Osteoblast (primary cell): ENCODE results near the gene AP4M1. TPM values are rescaled to one million over a fixed set of nuclear protein-coding genes. Genes with fewer than 3 reads are reported as not detected.

Source experiments
- DNase-seq: peaks from one replicate; pipeline ENCODE4 v3.0.0; 2011; ENCODE audit warnings: low spot score, mixed read lengths; ENCODE audit not compliant: insufficient read length; ENCODE audit errors: missing footprints
- H2AFZ ChIP-seq: 2 replicates; pipeline ENCODE4 v1.6.0; 2011; ENCODE audit warnings: mild to moderate bottlenecking, low read length
- H3K27ac ChIP-seq: 2 replicates; pipeline ENCODE4 v1.5.1; 2011; ENCODE audit warnings: mild to moderate bottlenecking, low read depth, low read length, moderate library complexity
- H3K27me3 ChIP-seq: 2 replicates; pipeline ENCODE4 v1.6.0; 2012; ENCODE audit warnings: mild to moderate bottlenecking, control low read depth, inconsistent platforms, low read length, moderate library complexity; ENCODE audit not compliant: insufficient read depth
- H3K36me3 ChIP-seq: 2 replicates; pipeline ENCODE4 v1.5.1; 2011; ENCODE audit warnings: mild to moderate bottlenecking, low read length, control low read depth, moderate library complexity; ENCODE audit not compliant: insufficient read depth
- H3K4me1 ChIP-seq: 2 replicates; pipeline ENCODE4 v1.5.1; 2011; ENCODE audit warnings: mild to moderate bottlenecking, low read length, control low read depth, moderate library complexity; ENCODE audit not compliant: insufficient read depth
- H3K4me2 ChIP-seq: 2 replicates; pipeline ENCODE4 v1.6.0; 2011; ENCODE audit warnings: mild to moderate bottlenecking, low read length; ENCODE audit not compliant: insufficient read depth
- H3K4me3 ChIP-seq: fragments of 200-600 bp; sonication (generic); 3 replicates; pipeline ENCODE4 v1.5.1; 2012; ENCODE audit warnings: mild to moderate bottlenecking, low read length, inconsistent platforms; ENCODE audit not compliant: insufficient read depth
- H3K79me2 ChIP-seq: 2 replicates; pipeline ENCODE4 v1.6.0; 2012; ENCODE audit warnings: mild to moderate bottlenecking, low read length, control low read depth, inconsistent platforms; ENCODE audit not compliant: insufficient read depth
- H3K9me3 ChIP-seq: 2 replicates; pipeline ENCODE4 v1.5.1; 2011; ENCODE audit warnings: low read depth, low read length, control low read depth
- H4K20me1 ChIP-seq: 2 replicates; pipeline ENCODE4 v1.6.0; 2012; ENCODE audit warnings: mild to moderate bottlenecking, low read length, control low read depth; ENCODE audit not compliant: insufficient read depth
- CTCF ChIP-seq: IDR thresholded peaks from 2 replicates; pipeline ENCODE4 v1.5.1; 2011; ENCODE audit warnings: mild to moderate bottlenecking, low read depth, low read length, moderate library complexity; ENCODE audit errors: extremely low read depth
- total RNA-seq: library from RNA; depleted of rRNA; stranded (reverse); fragments of >200 nt; gene quantifications from 2 replicates; pipeline ENCODE4 v1.2.3, GENCODE V29; 2012

AP4M1 gene
- total RNA-seq, 1 donor, result 19.5 TPM

DNA sequence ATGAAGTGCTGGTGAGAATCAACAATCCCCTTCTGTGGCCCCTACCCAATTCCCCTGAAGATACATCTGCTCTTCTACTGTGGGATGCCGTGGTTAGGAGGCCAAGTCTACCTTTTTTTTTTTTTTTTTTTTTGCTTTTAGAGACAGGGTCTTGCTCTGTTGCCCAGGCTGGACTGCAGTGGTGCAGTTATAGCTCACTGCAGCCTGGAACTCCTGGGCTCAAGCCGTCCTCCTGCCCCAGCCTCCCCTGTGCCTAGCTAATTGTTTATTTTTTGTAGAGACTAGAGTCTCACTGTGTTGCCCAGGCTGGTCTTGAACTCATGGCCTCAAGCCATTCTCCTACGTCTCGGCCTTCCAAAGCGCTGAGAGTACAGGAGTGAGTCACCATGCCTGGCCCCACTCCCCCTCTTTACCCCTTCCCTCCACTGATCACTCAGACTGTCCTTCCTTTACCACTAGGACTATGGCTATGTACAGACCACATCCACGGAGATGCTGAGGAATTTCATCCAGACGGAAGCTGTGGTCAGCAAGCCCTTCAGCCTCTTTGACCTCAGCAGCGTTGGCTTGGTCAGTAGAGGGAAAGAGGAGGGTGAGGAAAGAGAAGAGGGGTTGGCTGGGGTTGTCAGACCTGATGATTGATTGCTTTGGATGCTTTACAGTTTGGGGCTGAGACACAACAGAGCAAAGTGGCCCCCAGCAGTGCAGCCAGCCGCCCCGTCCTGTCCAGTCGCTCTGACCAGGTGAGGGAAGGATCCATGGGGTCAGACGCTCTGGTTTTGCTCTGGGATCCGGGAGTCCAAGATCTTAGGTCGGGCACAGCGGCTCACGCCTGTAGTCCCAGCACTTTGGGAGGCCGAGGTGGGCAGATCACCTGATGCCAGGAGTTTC lies 1.8 kb downstream of the AP4M1 start:
- Histone ChIP-seq H3K9me3 (no peaks in the 10 kb centered on the region), H4K20me1 (no peaks in the 10 kb centered on the region), H3K79me2 (peaks cover 29% of the 10 kb centered on the region), H2AFZ (no peak overlapping the region), H3K4me1 (peaks cover 25% of the 10 kb centered on the region), H3K4me2 (peak overlapping the region; percentile 97), H3K27me3 (no peaks in the 10 kb centered on the region), H3K27ac (peak overlapping the region; percentile 72), H3K36me3 (peaks cover 48% of the 10 kb centered on the region), H3K4me3 (peak overlapping the region; percentile 90)
- TF ChIP-seq CTCF, result no peak
- DNase-seq, result peak; percentile 99

- H3K36me3 ChIP-seq, result peaks cover 48% of the 10 kb centered on the region
- no peak overlapping the region for H3K4me2 ChIP-seq
- no peak for TF ChIP-seq CTCF
Observed at GRCh38 chr7:100105534-100105933, 4.1 kb downstream of the AP4M1 start.

DNA sequence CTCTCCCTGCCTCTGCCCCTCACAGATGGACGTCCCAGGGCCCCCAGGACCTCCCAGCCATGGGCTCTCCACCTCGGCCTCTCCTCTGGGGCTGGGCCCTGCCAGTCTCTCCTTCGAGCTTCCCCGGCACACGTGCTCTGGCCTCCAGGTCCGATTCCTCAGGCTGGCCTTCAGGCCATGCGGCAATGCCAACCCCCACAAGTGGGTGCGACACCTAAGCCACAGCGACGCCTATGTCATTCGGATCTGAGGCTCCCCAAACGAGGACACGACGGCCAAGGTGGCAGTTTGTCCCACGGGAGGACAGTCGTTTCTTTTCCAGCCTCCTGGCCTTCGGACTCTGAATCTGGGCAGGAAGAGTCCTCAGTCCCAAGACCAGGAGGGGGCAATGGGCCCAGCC lies 5.2 kb downstream of the AP4M1 start:
- H3K4me1 ChIP-seq, result peaks cover 13% of the 10 kb centered on the region
- H3K27ac ChIP-seq, result no peak overlapping the region
- H3K9me3 ChIP-seq, result no peaks in the 10 kb centered on the region
- no peak overlapping the region for H2AFZ ChIP-seq
- H3K27me3 ChIP-seq, result no peaks in the 10 kb centered on the region
- peaks cover 56% of the 10 kb centered on the region for H3K36me3 ChIP-seq
- H3K4me2 ChIP-seq, result no peak overlapping the region
- H3K79me2 ChIP-seq, result peaks cover 2% of the 10 kb centered on the region
- H3K4me3 ChIP-seq, result no peak overlapping the region
- no peaks in the 10 kb centered on the region for H4K20me1 ChIP-seq
- no peak for DNase-seq
- TF ChIP-seq CTCF, result no peak

More at GRCh38 chr7:100105534-100105933, 4.1 kb downstream of the AP4M1 start:
- Histone ChIP-seq H3K4me1 (peaks cover 16% of the 10 kb centered on the region), H3K9me3 (no peaks in the 10 kb centered on the region), H4K20me1 (no peaks in the 10 kb centered on the region), H2AFZ (no peak overlapping the region), H3K27me3 (no peaks in the 10 kb centered on the region), H3K79me2 (peaks cover 7% of the 10 kb centered on the region), H3K27ac (no peak overlapping the region), H3K4me3 (no peak overlapping the region)
- no peak for DNase-seq

DNA sequence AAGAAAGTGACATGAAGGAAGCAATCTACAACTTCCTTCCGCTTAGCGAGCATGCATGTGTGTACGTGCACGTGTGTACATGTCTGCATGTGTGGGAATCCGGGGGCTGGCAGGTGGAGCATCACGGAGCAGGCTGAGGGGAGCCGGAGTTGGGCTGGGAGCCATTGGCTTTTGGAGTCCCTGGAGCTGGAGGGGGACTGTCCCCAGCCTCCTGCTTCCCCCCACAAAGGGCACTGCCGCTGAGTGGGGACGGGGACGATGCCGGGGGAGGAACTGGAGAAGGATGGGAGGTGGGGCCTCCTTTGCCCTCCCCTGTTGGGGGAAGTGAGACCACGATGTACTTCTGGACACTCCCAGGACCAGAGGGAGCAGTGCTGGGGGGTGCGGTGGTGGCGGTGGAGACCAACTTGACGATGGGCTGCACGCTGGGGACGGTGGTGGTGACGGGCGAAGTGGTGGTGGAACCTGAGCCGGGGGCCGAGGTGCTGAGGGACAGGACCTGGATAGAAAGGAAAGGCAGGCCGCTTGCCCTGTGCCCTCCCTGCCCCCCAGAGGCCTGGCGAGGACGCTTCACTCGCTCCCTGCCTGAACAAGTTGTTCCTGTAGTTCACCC lies 5.8 kb downstream of the AP4M1 start:
- Histone ChIP-seq H3K4me3 (no peak overlapping the region), H3K9me3 (no peaks in the 10 kb centered on the region), H3K27ac (no peak overlapping the region), H2AFZ (no peak overlapping the region), H3K79me2 (peaks cover 2% of the 10 kb centered on the region), H3K4me2 (no peak overlapping the region), H3K36me3 (peaks cover 57% of the 10 kb centered on the region), H4K20me1 (no peaks in the 10 kb centered on the region), H3K4me1 (peaks cover 13% of the 10 kb centered on the region), H3K27me3 (no peaks in the 10 kb centered on the region)
- TF ChIP-seq CTCF, result no peak
- DNase-seq, result no peak
